Measurements from ENCODE around the gene CALCOCO1. TPM values are rescaled to one million over a fixed set of nuclear protein-coding genes. Genes with fewer than 3 reads are reported as not detected.

Gene CALCOCO1
- polyA plus RNA-seq, 1 donor from 2014 or later: 169 TPM

GRCh38 chr12:53747095-53747494 lies 19.8 kb upstream of the CALCOCO1 start:
- Histone ChIP-seq H3K4me3 (ENCODE audit: low read length) (peak overlapping the region; percentile 60), H3K9ac (ENCODE audit: low read length) (peak overlapping the region; percentile 75), H3K27me3 (ENCODE audit: insufficient read depth, low read depth, low read length) (peaks cover 4% of the 10 kb centered on the region), H3K9me3 (ENCODE audit: low read length) (no peaks in the 10 kb centered on the region), H3K36me3 (ENCODE audit: insufficient read depth, low read length) (no peaks in the 10 kb centered on the region), H3F3A (ENCODE audit: insufficient read depth, low read length, poor library complexity, severe bottlenecking) (peaks cover 18% of the 10 kb centered on the region), H3K9me2 (ENCODE audit: insufficient read depth, low read length) (no peaks in the 10 kb centered on the region), H3K27ac (ENCODE audit: low read length) (peak overlapping the region; percentile 95), H4K20me1 (ENCODE audit: insufficient read depth) (no peaks in the 10 kb centered on the region), H2AFZ (ENCODE audit: low read depth, low read length) (no peak overlapping the region), H3K4me2 (ENCODE audit: low read length) (peak overlapping the region; percentile 53), H3K79me2 (replicated peaks; ENCODE audit: insufficient read depth, low read length) (no peaks in the 10 kb centered on the region)
- TF ChIP-seq MXI1 (conservative IDR thresholded peaks at IDR 0.05; ENCODE audit: poor library complexity, severe bottlenecking): no peak
- TF ChIP-seq EZH2 (IDR thresholded peaks at IDR 0.05; ENCODE audit: borderline replicate concordance, insufficient read depth, low read length, poor library complexity, severe bottlenecking): no peak
- no peak for TF ChIP-seq SMC3 (conservative IDR thresholded peaks at IDR 0.05; ENCODE audit: poor library complexity)
- TF ChIP-seq RAD21 (conservative IDR thresholded peaks at IDR 0.05): no peak
- TF ChIP-seq EP300 (conservative IDR thresholded peaks at IDR 0.05; ENCODE audit: poor library complexity, severe bottlenecking): peak; percentile 99
- no peak for TF ChIP-seq CTCF (IDR thresholded peaks at IDR 0.05; ENCODE audit: poor library complexity, severe bottlenecking)
- no peak for TF ChIP-seq TAF1 (IDR thresholded peaks at IDR 0.05; ENCODE audit: low read depth)
- no peak for TF ChIP-seq REST (IDR thresholded peaks at IDR 0.05; ENCODE audit: borderline replicate concordance)
- peak; percentile 83 for TF ChIP-seq POLR2AphosphoS5 (IDR thresholded peaks at IDR 0.05)

GRCh38 chr12:53746592-53747092 lies 19.4 kb upstream of the CALCOCO1 start:
- peak; percentile 100 for TF ChIP-seq SMC3 (conservative IDR thresholded peaks at IDR 0.05; ENCODE audit: poor library complexity)
- peak; percentile 31 for TF ChIP-seq MXI1 (conservative IDR thresholded peaks at IDR 0.05; ENCODE audit: poor library complexity, severe bottlenecking)
- peak; percentile 100 for TF ChIP-seq CTCF (IDR thresholded peaks at IDR 0.05; ENCODE audit: poor library complexity, severe bottlenecking)
- TF ChIP-seq REST (IDR thresholded peaks at IDR 0.05; ENCODE audit: borderline replicate concordance): no peak
- peak; percentile 99 for TF ChIP-seq RAD21 (conservative IDR thresholded peaks at IDR 0.05)
- no peaks in the 10 kb centered on the region for H3K79me2 ChIP-seq (replicated peaks; ENCODE audit: insufficient read depth, low read length)
- H3F3A ChIP-seq (ENCODE audit: insufficient read depth, low read length, poor library complexity, severe bottlenecking): peaks cover 14% of the 10 kb centered on the region
- no peaks in the 10 kb centered on the region for H3K9me2 ChIP-seq (ENCODE audit: insufficient read depth, low read length)
- H3K36me3 ChIP-seq (ENCODE audit: insufficient read depth, low read length): no peaks in the 10 kb centered on the region
- H3K27me3 ChIP-seq (ENCODE audit: insufficient read depth, low read depth, low read length): no peaks in the 10 kb centered on the region
- H3K27ac ChIP-seq (ENCODE audit: low read length): peak overlapping the region; percentile 95
- no peak overlapping the region for H2AFZ ChIP-seq (ENCODE audit: low read depth, low read length)
- H3K4me3 ChIP-seq (ENCODE audit: low read length): peak overlapping the region; percentile 60
- H3K9ac ChIP-seq (ENCODE audit: low read length): peak overlapping the region; percentile 75
- no peaks in the 10 kb centered on the region for H4K20me1 ChIP-seq (ENCODE audit: insufficient read depth)
- no peaks in the 10 kb centered on the region for H3K9me3 ChIP-seq (ENCODE audit: low read length)
- peak overlapping the region; percentile 53 for H3K4me2 ChIP-seq (ENCODE audit: low read length)

Measured in neural cell (in vitro differentiated cells).